Fibroblast of skin of back (primary cell): ENCODE results near the gene ADRB2.
"Not testable (repeated sequence)": the region's sequence is repeated elsewhere in the genome, so short reads cannot be mapped to it uniquely, and the experiment has no call there.

Source experiments
- DNase-seq: peaks from one replicate; pipeline ENCODE4 v3.0.0-alpha.2; 2013

ADRB2 gene

DNA sequence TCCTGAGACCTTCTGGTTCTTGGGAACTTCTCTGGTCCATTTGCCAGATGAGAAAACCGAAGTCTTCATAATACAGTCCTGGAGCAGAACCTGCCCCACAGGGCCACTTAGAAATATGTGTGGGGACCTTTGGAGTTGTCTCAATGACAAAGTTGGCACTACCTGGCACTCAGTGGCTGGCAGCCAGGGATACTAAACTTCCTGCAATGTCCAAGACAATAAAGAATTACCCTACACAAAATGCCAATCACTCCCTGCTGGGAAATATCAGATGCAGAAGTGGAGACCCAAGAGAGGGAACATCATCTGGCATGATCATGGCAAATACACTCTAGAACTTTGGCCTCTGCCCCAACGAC lies 29.6 kb downstream of the ADRB2 start:
- DNase-seq, result no peak

DNA sequence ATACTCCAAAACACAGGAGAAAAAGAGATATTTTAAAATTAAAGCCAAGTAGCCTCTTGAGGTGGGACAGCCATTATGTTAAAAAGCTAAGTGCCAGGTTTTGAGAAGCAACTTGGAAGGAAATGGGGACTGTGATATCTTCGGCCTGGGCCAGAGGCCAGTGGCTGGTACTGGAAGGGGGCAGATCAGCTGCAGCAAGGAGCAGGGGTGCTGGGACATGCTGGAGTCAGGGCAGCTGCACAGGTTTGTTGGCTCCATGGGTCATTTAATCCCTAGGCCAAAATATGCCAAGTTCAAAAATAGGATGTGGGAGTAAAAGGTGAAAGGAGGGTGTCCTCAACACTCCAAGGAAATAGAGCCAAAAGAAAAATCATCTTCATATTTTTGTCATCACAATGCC lies 30.0 kb downstream of the ADRB2 start:
- DNase-seq, result no peak

DNA sequence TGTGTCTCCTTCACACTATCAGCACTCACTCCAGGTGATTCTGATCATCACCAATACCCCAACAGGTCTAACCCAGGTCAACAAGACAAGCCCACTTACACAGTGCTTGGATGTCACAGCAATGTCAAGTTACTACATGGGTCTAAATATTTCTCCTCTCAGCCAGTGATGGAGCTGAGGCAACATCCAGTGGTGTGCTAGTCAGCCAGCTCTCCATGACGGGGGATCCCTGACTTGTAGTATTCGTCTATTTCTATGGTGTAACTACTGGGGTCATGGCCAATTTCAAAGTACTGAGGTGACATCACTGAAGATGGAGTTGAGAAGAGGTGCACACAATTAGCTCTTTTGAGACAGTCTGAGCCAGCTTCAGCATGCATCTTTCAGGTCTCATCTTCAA lies 31.1 kb downstream of the ADRB2 start:
- DNase-seq, result no peak

DNA sequence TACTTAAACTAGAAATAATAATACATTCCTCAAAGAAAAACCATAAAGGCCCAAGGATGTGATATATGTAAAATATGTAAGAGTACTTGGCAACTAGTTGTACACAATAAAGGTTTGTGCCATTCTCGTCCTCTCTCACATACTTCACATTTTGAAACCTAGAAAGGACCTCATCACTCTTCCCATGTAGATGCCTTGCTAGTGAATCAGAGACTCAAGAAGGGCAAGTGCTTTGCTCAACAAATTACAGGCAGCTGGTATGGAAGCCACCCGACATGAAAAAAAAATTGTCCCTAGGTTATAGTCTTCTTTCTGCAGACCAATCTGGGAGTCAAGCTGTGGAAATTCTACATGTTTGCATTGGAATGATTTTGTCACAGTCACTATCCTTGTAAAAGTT lies 31.7 kb downstream of the ADRB2 start:
- DNase-seq, result peak; percentile 92

DNA sequence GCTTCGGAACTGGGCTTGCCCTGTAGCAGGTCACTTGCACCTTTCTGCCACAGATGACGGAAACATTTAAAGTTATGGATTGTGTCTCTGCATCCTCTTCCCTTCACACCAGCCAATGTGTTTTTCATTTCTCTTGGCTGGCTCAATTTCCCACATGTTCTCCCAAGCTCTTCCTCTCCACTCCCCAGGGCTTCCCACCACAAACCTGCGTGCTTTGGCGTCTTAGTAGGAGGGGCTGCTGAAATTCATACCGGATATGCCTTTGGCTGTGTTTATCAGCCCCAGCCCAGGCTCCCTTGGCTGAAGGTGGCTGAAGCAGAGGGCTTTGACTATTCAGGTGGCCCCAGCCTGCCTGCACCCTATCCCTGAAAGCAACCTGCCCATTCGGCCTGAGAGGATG lies 32.1 kb downstream of the ADRB2 start:
- peak; percentile 69 for DNase-seq

DNA sequence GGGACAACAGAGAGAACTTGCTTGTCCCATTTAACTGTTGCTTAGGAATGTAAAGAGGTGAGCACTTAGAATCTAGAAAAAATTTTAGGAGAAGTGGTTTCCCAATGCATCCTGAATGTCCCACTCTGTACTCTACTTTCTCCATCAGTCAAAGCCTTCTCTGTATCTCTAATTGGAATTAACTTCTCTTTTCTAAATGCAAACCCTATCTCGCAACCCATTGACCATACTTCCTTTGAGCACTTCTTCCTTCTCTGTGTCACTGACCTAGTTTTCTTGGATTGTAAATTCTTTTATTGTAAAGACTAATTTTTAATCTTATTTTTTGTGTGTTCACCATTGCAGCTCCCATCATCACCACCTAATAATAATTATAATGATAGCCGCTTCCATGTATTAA lies 33.3 kb downstream of the ADRB2 start:
- no peak for DNase-seq

DNA sequence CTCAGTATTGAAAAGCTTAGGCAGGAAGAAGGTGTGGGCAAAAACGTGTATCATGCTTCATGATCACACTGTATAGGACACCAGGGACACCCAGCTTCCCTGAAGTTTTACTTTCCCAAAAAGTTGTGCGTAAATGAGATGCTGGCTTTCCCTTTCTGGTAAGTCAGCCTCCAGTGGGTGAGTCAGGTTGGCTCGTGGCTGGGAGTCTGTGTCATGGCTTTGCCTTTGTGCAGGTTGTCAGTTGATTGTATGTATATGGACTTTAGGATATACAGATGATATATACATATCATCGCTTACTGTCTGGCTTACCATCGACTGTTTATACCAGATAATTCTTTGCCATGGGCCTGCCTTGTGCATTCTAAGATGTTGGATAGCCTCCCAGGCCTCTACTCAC lies 34.2 kb downstream of the ADRB2 start:
- no peak for DNase-seq

DNA sequence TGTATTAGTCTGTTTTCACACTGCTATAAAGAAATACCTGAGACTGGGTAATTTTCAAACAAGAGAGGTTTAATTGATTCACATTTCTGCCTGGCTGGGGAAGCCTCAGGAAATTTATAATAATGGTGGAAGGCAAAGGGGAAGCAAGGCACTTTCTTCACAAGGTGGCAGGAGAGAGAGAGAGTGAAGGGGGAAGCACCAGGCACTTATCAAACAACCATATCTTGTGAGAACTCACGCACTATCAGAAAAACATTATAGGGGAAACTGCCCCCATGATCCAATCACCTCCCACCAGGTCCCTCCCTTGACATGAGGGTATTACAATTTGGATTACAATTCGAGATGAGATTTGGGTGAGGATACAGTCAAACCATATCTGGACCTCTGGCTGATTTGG lies 34.7 kb downstream of the ADRB2 start:
- DNase-seq, result no peak

DNA sequence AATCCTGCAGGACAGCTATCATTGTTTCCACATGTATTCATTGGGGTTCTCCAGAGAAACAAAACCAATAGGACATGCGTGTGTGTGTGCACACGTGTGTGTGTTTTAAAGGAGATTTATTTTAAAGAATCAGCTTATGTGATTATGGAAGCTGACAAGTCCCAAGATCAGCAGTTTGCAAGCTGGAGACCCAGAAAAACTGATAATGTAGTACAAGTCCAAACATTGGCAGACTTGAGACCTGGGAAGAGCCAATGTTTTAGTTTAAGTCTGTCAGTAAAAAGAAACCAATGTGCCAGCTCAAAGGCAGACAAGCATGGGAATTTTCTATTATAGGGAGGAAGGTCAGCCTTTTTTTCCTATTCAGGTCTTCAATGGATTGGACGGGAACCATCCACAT lies 35.3 kb downstream of the ADRB2 start:
- no peak for DNase-seq

DNA sequence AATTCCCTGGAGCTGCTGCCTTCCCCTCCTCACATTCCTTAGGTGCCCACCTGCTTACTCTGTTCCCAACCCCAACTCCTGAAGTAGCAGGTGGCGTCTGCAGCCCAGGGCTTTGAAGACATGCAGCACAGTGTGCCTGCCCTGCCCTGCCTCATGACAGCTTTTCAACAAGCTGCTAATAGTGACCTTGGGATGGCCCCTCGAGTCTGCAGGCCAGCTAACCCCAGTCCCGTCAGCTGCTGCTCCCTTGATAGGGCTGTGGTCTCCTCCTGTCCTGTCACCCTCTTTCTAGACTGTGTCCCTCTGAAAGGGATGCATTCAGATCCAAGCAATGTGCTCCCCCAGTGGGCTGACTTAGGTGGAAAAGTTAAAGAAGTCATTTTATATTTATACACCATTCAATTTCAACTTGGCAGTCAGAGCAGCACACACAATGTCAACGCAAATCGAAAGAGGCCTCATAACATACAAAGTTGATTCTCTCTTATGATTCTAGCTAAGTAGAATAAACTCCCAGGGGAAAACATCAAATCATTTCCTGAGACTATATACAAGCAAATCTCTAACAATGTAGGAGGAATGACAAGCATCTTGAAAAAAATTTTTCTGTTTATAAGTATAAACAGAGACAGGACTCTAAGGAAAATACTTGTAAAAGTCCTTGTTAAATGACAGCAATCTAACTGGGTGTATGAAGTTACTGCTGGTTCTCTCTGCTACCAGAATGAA lies 37.9 kb downstream of the ADRB2 start:
- peak; percentile 76 for DNase-seq

DNA sequence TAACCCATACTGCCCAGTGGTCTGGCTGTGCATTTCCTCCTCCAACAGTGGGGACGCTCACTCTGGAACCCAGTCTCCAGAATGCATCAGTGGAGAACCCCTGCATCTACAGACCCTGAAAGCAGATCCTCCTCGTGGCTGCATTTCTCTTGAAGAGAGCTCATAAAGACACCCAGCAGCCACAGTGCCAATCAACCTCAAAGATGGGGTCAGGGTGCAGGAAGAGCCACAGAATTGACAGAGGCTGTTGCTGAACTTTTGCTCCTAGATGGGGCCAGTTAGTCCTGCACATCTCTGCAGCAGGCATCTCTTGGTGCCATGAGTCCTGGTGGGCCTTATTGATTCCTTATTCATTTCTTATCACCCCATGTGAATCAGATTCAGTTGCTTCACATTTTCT lies 39.6 kb downstream of the ADRB2 start:
- no peak for DNase-seq

DNA sequence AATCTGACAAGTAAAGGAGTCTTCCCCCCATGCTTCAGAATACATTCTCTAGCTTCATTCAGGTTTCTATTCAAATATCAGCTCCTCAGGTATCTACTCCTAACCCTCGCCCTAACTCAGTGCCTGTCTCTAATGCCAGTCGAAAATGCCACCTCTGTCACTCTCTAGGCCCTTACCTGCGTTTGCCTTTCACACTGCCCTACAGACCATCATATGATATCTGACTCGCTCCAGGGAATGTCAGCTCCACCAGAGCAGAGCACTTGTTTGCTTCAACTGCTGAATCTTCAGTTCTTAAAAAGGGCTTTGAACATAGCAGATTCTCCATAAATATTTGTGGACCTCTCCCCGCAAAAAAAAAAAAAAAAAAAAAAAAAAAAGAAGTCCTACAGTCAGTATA lies 46.7 kb downstream of the ADRB2 start:
- no peak for DNase-seq

DNA sequence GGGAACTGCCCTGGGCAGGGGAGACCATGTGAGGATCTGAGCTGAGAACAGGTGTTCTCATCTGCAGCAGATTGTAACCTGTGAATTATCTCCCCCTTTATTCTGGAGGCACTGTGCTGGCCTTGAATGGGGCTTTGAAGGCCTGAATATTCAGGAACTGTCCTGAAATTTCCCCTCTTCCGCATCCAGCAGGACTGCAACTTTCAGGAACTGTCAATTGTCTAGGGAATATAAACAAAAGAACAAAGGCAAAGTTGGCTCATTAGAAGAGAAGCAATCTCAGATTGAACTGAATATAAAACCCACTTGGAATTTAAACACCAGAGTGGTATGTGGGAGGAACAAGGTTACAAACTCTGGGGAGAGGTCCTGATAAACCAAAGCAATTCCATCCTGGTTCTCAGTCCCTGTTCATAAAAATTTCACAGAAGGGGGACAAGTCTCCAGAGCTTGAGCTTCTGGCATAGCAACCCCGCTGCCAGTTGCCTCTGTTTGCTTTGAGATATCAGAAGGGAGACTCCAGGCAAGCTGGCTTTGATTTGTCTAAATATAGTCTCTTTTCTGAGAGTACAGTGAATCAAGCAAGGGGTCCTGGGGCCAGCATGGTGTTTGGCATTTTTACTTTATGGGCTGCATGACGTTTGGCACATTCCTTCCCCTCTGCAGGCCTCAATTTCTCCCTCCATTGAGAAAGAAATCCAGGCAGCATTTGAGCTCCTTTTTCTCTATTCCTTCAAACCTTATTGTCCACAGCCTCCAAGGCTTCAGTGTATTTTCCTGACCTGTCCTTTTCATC lies 47.5 kb downstream of the ADRB2 start:
- DNase-seq, result no peak

DNA sequence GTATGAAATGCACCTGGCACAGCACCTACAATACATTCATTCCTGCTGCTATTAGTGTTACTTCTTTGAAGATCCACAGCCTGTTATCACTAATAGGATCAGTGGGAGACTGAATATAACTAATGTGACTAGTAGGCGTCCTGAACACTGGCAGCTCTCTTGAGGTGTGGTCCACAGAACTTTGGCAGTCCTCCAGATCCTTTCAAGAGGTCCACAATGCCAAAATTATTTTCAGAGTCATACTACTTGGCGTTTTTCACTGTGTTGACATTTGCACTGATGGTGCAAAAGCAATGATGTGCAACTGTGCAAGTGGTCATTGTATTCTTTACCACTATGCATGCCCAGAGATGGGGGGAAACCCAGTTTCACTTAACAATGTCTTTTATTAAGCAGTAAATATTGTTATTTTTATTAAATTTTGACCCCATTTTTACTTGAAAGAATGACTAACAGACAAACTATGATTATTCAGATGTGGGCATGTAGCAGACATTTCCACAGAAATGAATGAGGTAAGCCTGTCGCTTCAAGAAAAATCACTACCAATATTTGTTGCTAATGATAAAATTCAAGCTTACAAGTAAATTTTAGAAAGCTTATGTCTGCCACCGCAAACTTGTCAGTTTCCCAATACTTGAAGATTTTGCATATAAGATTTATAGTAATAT lies 48.9 kb downstream of the ADRB2 start:
- peak; percentile 42 for DNase-seq

DNA sequence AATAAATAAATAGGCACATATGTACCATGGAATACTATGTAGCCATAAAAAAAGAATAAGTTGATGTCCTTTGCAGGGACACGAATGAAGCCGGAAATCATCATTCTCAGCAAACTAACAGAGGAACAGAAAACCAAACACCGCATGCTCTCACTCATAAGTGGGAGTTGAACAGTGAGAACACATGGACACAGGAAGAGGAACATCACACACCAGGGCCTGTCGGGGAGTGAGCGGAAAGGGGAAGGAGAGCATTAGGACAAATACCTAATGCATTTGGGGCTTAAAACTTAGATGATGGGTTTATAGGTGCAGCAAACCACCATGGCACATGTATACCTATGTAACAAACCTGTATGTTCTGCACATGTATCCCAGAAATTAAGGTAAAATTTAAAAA lies 51.0 kb downstream of the ADRB2 start:
- DNase-seq, result not testable (repeated sequence)
